Measurements from ENCODE around the gene USP34.
"Not testable (repeated sequence)": the region's sequence is repeated elsewhere in the genome, so short reads cannot be mapped to it uniquely, and the experiment has no call there.

Gene USP34

GRCh38 chr2:61470122-61470951, 550 bp downstream of the USP34 start:
- Histone ChIP-seq H3K9me3 (ENCODE audit: insufficient read depth, low read length) (no peaks in the 10 kb centered on the region), H3K4me2 (ENCODE audit: low read depth, low read length, poor library complexity, severe bottlenecking) (peak overlapping the region; percentile 94), H3K9ac (ENCODE audit: low read length) (peak overlapping the region; percentile 77), H3F3A (ENCODE audit: insufficient read depth) (peaks cover 57% of the 10 kb centered on the region), H3K27me3 (ENCODE audit: low read length) (no peaks in the 10 kb centered on the region), H3K36me3 (ENCODE audit: low read length) (peaks cover 11% of the 10 kb centered on the region), H3K27ac (ENCODE audit: low read depth, low read length) (peak overlapping the region; percentile 86), H3K79me2 (ENCODE audit: insufficient read depth, low read length) (peaks cover 68% of the 10 kb centered on the region), H4K20me1 (ENCODE audit: low read depth, low read length) (no peaks in the 10 kb centered on the region), H3K9me2 (replicated peaks; ENCODE audit: insufficient read depth, low read length) (no peaks in the 10 kb centered on the region), H3K4me3 (ENCODE audit: insufficient read depth, low read length, poor library complexity, severe bottlenecking) (peak overlapping the region; percentile 83), H2AFZ (ENCODE audit: low read depth, low read length, severe bottlenecking) (no peak overlapping the region)
- TF ChIP-seq EZH2phosphoT487 (conservative IDR thresholded peaks at IDR 0.05; ENCODE audit: low read length) (no peak), CTCF (IDR thresholded peaks at IDR 0.05; ENCODE audit: insufficient read depth, low read length, poor library complexity, severe bottlenecking) (no peak)

GRCh38 chr2:61469424-61470121, 1.3 kb downstream of the USP34 start:
- Histone ChIP-seq H3F3A (ENCODE audit: insufficient read depth) (peaks cover 58% of the 10 kb centered on the region), H3K27me3 (ENCODE audit: low read length) (no peaks in the 10 kb centered on the region), H3K27ac (ENCODE audit: low read depth, low read length) (peak overlapping the region; percentile 86), H3K9me2 (replicated peaks; ENCODE audit: insufficient read depth, low read length) (no peaks in the 10 kb centered on the region), H3K9me3 (ENCODE audit: insufficient read depth, low read length) (no peaks in the 10 kb centered on the region), H3K79me2 (ENCODE audit: insufficient read depth, low read length) (peaks cover 75% of the 10 kb centered on the region), H3K4me2 (ENCODE audit: low read depth, low read length, poor library complexity, severe bottlenecking) (peak overlapping the region; percentile 94), H4K20me1 (ENCODE audit: low read depth, low read length) (no peaks in the 10 kb centered on the region), H3K4me3 (ENCODE audit: insufficient read depth, low read length, poor library complexity, severe bottlenecking) (peak overlapping the region; percentile 83), H3K9ac (ENCODE audit: low read length) (peak overlapping the region; percentile 77), H3K36me3 (ENCODE audit: low read length) (peaks cover 11% of the 10 kb centered on the region), H2AFZ (ENCODE audit: low read depth, low read length, severe bottlenecking) (no peak overlapping the region)
- TF ChIP-seq CTCF (IDR thresholded peaks at IDR 0.05; ENCODE audit: insufficient read depth, low read length, poor library complexity, severe bottlenecking) (no peak), EZH2phosphoT487 (conservative IDR thresholded peaks at IDR 0.05; ENCODE audit: low read length) (no peak)

- peaks cover 85% of the 10 kb centered on the region for H3K79me2 ChIP-seq (ENCODE audit: insufficient read depth, low read length)
- not testable (repeated sequence) for H4K20me1 ChIP-seq (ENCODE audit: low read depth, low read length); H2AFZ ChIP-seq (ENCODE audit: low read depth, low read length, severe bottlenecking); H3K9me2 ChIP-seq (replicated peaks; ENCODE audit: insufficient read depth, low read length); H3K9me3 ChIP-seq (ENCODE audit: insufficient read depth, low read length); H3K27me3 ChIP-seq (ENCODE audit: low read length)
- H3F3A ChIP-seq (ENCODE audit: insufficient read depth), result peaks cover 59% of the 10 kb centered on the region
- H3K4me2 ChIP-seq (ENCODE audit: low read depth, low read length, poor library complexity, severe bottlenecking), result peak overlapping the region; percentile 94
- H3K4me3 ChIP-seq (ENCODE audit: insufficient read depth, low read length, poor library complexity, severe bottlenecking), result peak overlapping the region; percentile 83
- peaks cover 11% of the 10 kb centered on the region for H3K36me3 ChIP-seq (ENCODE audit: low read length)
- H3K9ac ChIP-seq (ENCODE audit: low read length), result peak overlapping the region; percentile 77
- H3K27ac ChIP-seq (ENCODE audit: low read depth, low read length), result peak overlapping the region; percentile 86
Measured at GRCh38 chr2:61468231-61468630, 2.7 kb downstream of the USP34 start.

Measured in SU-DHL-6 (cell line).